Keratinocyte (primary cell): ENCODE data around the gene RPAIN. TPM values are rescaled to one million over a fixed set of nuclear protein-coding genes. Genes with fewer than 3 reads are reported as not detected.

ENCODE experiments used
- DNase-seq: peaks from one replicate; pipeline ENCODE4 v3.0.0-alpha.2; 2011; ENCODE audit warnings: low read depth, missing footprints, low spot score
- FAIRE-seq: peaks from 2 replicates; lab custom pipeline; 2011; peaks lifted over from hg19 to GRCh38; lab: Jason Lieb, UNC
- H2AFZ ChIP-seq: 2 replicates; pipeline ENCODE4 v1.6.0; 2012; ENCODE audit warnings: low read length, control low read depth, inconsistent platforms; ENCODE audit not compliant: control insufficient read depth
- H3K27ac ChIP-seq: 2 replicates; pipeline ENCODE4 v1.5.1; 2011; ENCODE audit warnings: low read length; ENCODE audit not compliant: control insufficient read depth, insufficient read depth
- H3K27me3 ChIP-seq: 3 replicates; pipeline ENCODE4 v1.6.0; 2011; ENCODE audit warnings: low read length; ENCODE audit not compliant: control insufficient read depth, insufficient read depth; ENCODE audit errors: extremely low read depth
- H3K36me3 ChIP-seq, 2 experiments: 2 replicates in 1 of 2; 3 replicates in 1 of 2; pipeline ENCODE4 v1.5.1; 2011; ENCODE audit warnings: low read length in 2 of 2, mild to moderate bottlenecking in 1 of 2; ENCODE audit not compliant: control insufficient read depth in 2 of 2, insufficient read depth in 2 of 2; ENCODE audit errors: extremely low read depth in 1 of 2
- H3K4me1 ChIP-seq: 3 replicates; pipeline ENCODE4 v1.5.1; 2011; ENCODE audit warnings: low read length; ENCODE audit not compliant: control insufficient read depth, insufficient read depth; ENCODE audit errors: extremely low read depth
- H3K4me2 ChIP-seq: 3 replicates; pipeline ENCODE4 v1.6.0; 2011; ENCODE audit warnings: low read depth, low read length; ENCODE audit not compliant: control insufficient read depth, insufficient read depth; ENCODE audit errors: extremely low read depth
- H3K4me3 ChIP-seq, 3 experiments: fragments of 200-600 bp in 1 of 3; sonication (generic) in 1 of 3; 2 replicates in 2 of 3; 3 replicates in 1 of 3; pipeline ENCODE4 v1.5.1; 2011 to 2016; ENCODE audit warnings: low read length in 3 of 3, mild to moderate bottlenecking in 3 of 3, control low read depth in 2 of 3, inconsistent platforms in 1 of 3, low read depth in 1 of 3, mixed read lengths in 1 of 3, mixed run types in 1 of 3, moderate library complexity in 1 of 3; ENCODE audit not compliant: control insufficient read depth in 2 of 3, insufficient read depth in 2 of 3; ENCODE audit errors: extremely low read depth in 1 of 3
- H3K79me2 ChIP-seq: 2 replicates; pipeline ENCODE4 v1.6.0; 2012; ENCODE audit warnings: low read length; ENCODE audit not compliant: control insufficient read depth, insufficient read depth
- H3K9ac ChIP-seq: 3 replicates; pipeline ENCODE4 v1.6.0; 2011; ENCODE audit warnings: low read length; ENCODE audit not compliant: control insufficient read depth, insufficient read depth; ENCODE audit errors: extremely low read depth
- H3K9me1 ChIP-seq: 3 replicates; pipeline ENCODE4 v1.6.0; 2011; ENCODE audit warnings: low read length; ENCODE audit not compliant: control insufficient read depth, insufficient read depth; ENCODE audit errors: extremely low read depth
- H3K9me3 ChIP-seq: 2 replicates; pipeline ENCODE4 v1.5.1; 2012; ENCODE audit warnings: low read depth, low read length; ENCODE audit not compliant: control insufficient read depth
- H4K20me1 ChIP-seq: 3 replicates; pipeline ENCODE4 v1.6.0; 2011; ENCODE audit warnings: low read length; ENCODE audit not compliant: control insufficient read depth, insufficient read depth; ENCODE audit errors: extremely low read depth
- CTCF ChIP-seq, 3 experiments: IDR thresholded peaks in 1 of 3; conservative IDR thresholded peaks in 1 of 3; optimal IDR thresholded peaks in 1 of 3; 2 replicates in 2 of 3; 3 replicates in 1 of 3; pipeline versions ENCODE3 to v1.5.1; 2011; ENCODE audit warnings: low read length in 3 of 3, mild to moderate bottlenecking in 3 of 3, moderate library complexity in 2 of 3, control low read depth in 1 of 3, inconsistent platforms in 1 of 3; ENCODE audit not compliant: insufficient read depth in 2 of 3; ENCODE audit errors: extremely low read depth in 1 of 3
- EZH2 ChIP-seq: IDR thresholded peaks from one replicate; pipeline ENCODE4 v1.6.1; 2012; ENCODE audit warnings: inconsistent platforms, mild to moderate bottlenecking, low read length, moderate library complexity
- dilution Hi-C: fragments of 300-500 bp; cut with MboI; formaldehyde crosslinking; loops from one replicate; pipeline ENCODE4 v1.7.0; 2020; ENCODE audit warnings: low sequenced_read_pairs; ENCODE audit not compliant: extremely low pct_ligation_motif_present
- polyA plus RNA-seq, 5 experiments: library from polyadenylated mRNA; depleted of rRNA in 3 of 5; stranded (reverse) in 3 of 5; stranded (forward) in 1 of 5; unstranded in 1 of 5; fragments of >200 nt; gene quantifications; 1 replicate in 1 of 5; 2 replicates in 3 of 5; 3 replicates in 1 of 5; pipeline versions ENCODE4 v1.2.1 to v1.2.3, GENCODE V29; 2011 to 2012; ENCODE audit warnings: missing spikeins in 2 of 5, low read depth in 1 of 5, low replicate concordance in 1 of 5

The RPAIN gene
- polyA plus RNA-seq, 1 donor (not counting 4 experiments of a cell fraction or from before 2014, with no cell fraction given), result 22.5 TPM

DNA sequence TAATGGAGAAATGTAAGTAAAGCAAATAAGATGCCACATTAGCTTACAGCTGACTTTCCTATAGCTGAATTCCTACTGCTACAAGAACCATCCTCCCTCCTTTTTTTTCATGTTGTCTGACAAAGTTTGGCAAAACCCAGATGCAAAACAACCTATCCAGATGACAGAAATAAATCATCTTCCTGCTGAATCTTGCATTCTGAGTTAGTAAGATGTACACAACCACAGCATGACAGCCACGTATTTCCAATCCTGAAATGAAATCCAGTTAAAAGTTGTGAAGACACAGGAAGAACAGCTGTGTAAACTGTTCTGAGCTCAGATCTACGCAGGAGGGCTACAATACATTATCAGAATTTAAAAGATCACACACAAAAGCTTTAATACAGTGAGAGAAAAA lies 53.9 kb downstream of the RPAIN start:
- Histone ChIP-seq H3K79me2 (peaks cover 5% of the 10 kb centered on the region), H3K36me3 (peaks cover 13 to 28% of the 10 kb centered on the region in 2 experiments), H3K9me1 (no peaks in the 10 kb centered on the region), H3K27ac (no peak overlapping the region), H3K4me3 (no peak overlapping the region), H2AFZ (no peak overlapping the region), H3K27me3 (no peaks in the 10 kb centered on the region), H3K4me2 (no peak overlapping the region), H3K9ac (no peak overlapping the region), H4K20me1 (no peaks in the 10 kb centered on the region), H3K4me1 (no peaks in the 10 kb centered on the region), H3K9me3 (no peaks in the 10 kb centered on the region)
- dilution Hi-C loops, result no loop called here
- no peak for DNase-seq
- no peak for TF ChIP-seq CTCF (optimal IDR thresholded peaks at IDR 0.05 in 1 of 3, IDR thresholded peaks at IDR 0.05 in 1 of 3, conservative IDR thresholded peaks at IDR 0.05 in 1 of 3; ENCODE audit: extremely low read depth in 1 of 3, insufficient read depth in 2 of 3, low read length in 3 of 3)
- no peak for TF ChIP-seq EZH2
- no peak for FAIRE-seq

- H3K4me2 ChIP-seq, result no peak overlapping the region
- no peak for DNase-seq
- peaks cover 22% of the 10 kb centered on the region for H3K79me2 ChIP-seq
- no peak overlapping the region for H3K4me3 ChIP-seq
- peaks cover 19 to 50% of the 10 kb centered on the region in 2 experiments for H3K36me3 ChIP-seq
- no peaks in the 10 kb centered on the region for H3K9me3 ChIP-seq
- no peak overlapping the region for H2AFZ ChIP-seq
- H3K27me3 ChIP-seq, result no peaks in the 10 kb centered on the region
- FAIRE-seq, result no peak
- no peak overlapping the region for H3K27ac ChIP-seq
- no peak overlapping the region for H3K9ac ChIP-seq
- TF ChIP-seq EZH2 (no peak), CTCF (optimal IDR thresholded peaks at IDR 0.05 in 1 of 3, IDR thresholded peaks at IDR 0.05 in 1 of 3, conservative IDR thresholded peaks at IDR 0.05 in 1 of 3; ENCODE audit: extremely low read depth in 1 of 3, insufficient read depth in 2 of 3, low read length in 3 of 3) (no peak)
- H3K9me1 ChIP-seq, result no peaks in the 10 kb centered on the region
- no peaks in the 10 kb centered on the region for H4K20me1 ChIP-seq
- H3K4me1 ChIP-seq, result no peaks in the 10 kb centered on the region
- dilution Hi-C loops, result no loop called here
Observed at GRCh38 chr17:5478992-5479391, 59.0 kb downstream of the RPAIN start.
